NCI-H2029 (cell line): ENCODE data around the gene LPP.
"Not testable (repeated sequence)": the region's sequence is repeated elsewhere in the genome, so short reads cannot be mapped to it uniquely, and the experiment has no call there.

Experiments
- DNase-seq: peaks from one replicate; lab custom pipeline; 2025; lab: John Stamatoyannopoulos, UW

The LPP gene

GRCh38 chr3:188400494-188401243, 246.7 kb downstream of the LPP start:
- no peak for DNase-seq

GRCh38 chr3:188401244-188401993, 247.5 kb downstream of the LPP start:
- no peak for DNase-seq

GRCh38 chr3:188402229-188402628, 248.3 kb downstream of the LPP start:
- no peak for DNase-seq

GRCh38 chr3:188403404-188403803, 249.4 kb downstream of the LPP start:
- DNase-seq, result no peak

- DNase-seq, result no peak
Observed at GRCh38 chr3:188404124-188404523, 250.2 kb downstream of the LPP start.

GRCh38 chr3:188404701-188405100, 250.7 kb downstream of the LPP start:
- no peak for DNase-seq

GRCh38 chr3:188407158-188407880, 253.4 kb downstream of the LPP start:
- DNase-seq, result no peak

- DNase-seq, result no peak
Observed at GRCh38 chr3:188408831-188409230, 254.9 kb downstream of the LPP start.

GRCh38 chr3:188411750-188412149, 257.8 kb downstream of the LPP start:
- no peak for DNase-seq

GRCh38 chr3:188415196-188415595, 261.2 kb downstream of the LPP start:
- no peak for DNase-seq

GRCh38 chr3:188416041-188416440, 262.1 kb downstream of the LPP start:
- no peak for DNase-seq

GRCh38 chr3:188417271-188417696, 263.3 kb downstream of the LPP start:
- DNase-seq, result no peak

- no peak for DNase-seq
Observed at GRCh38 chr3:188417766-188418165, 263.8 kb downstream of the LPP start.

GRCh38 chr3:188421151-188421821, 267.3 kb downstream of the LPP start:
- no peak for DNase-seq

GRCh38 chr3:188421836-188422540, 268.0 kb downstream of the LPP start:
- no peak for DNase-seq

GRCh38 chr3:188427981-188428380, 274.0 kb downstream of the LPP start:
- not testable (repeated sequence) for DNase-seq

GRCh38 chr3:188431040-188431439, 277.1 kb downstream of the LPP start:
- no peak for DNase-seq

GRCh38 chr3:188431553-188431952, 277.6 kb downstream of the LPP start:
- DNase-seq, result no peak

- no peak for DNase-seq
Observed at GRCh38 chr3:188432802-188433520, 279.0 kb downstream of the LPP start.

GRCh38 chr3:188433521-188434150, 279.7 kb downstream of the LPP start:
- DNase-seq, result no peak
